ENCODE measurements around the gene SNX13. TPM values are rescaled to one million over a fixed set of nuclear protein-coding genes. Genes with fewer than 3 reads are reported as not detected.
A peak's percentile ranks its signal among the peaks of the same experiment; 100 is the strongest.

SNX13 gene
- total and polyA plus RNA-seq, 2 of the 4 experiments (the other 2 are of a cell fraction): 9.0 to 24.9 TPM

- H3K4me1 ChIP-seq (ENCODE audit: control insufficient read depth, insufficient read depth, low read length): no peaks in the 10 kb centered on the region; the same call in 1 of the 2 replicates
- H3K56ac ChIP-seq (ENCODE audit: extremely low read depth, insufficient read depth, low read length): no peak overlapping the region
- H3K23ac ChIP-seq (ENCODE audit: low read depth, low read length): no peak overlapping the region
- no peak overlapping the region for H3K4me2 ChIP-seq (ENCODE audit: low read depth, low read length)
- no peak overlapping the region for H2AK5ac ChIP-seq (ENCODE audit: low read depth, low read length)
- ChIA-PET POLR2A (ENCODE audit: unreplicated experiment) (no interaction called here), CTCF (no interaction called here)
- H2AK9ac ChIP-seq (replicated peaks; ENCODE audit: low read depth, low read length, poor library complexity): no peak overlapping the region
- H4K91ac ChIP-seq (ENCODE audit: insufficient read depth, low read depth, low read length): no peak overlapping the region
- no peak overlapping the region for H3K14ac ChIP-seq (replicated peaks; ENCODE audit: low read depth, low read length)
- H2BK20ac ChIP-seq (ENCODE audit: low read depth, low read length): no peak overlapping the region
- no peak overlapping the region for H2BK120ac ChIP-seq (ENCODE audit: low read depth, low read length)
- no peaks in the 10 kb centered on the region for H3K9me3 ChIP-seq (ENCODE audit: control insufficient read depth, insufficient read depth, low read length)
- H3K36me3 ChIP-seq (ENCODE audit: control insufficient read depth, insufficient read depth, low read length): no peaks in the 10 kb centered on the region
- no peak overlapping the region for H3K4me3 ChIP-seq (ENCODE audit: insufficient read depth, low read depth, low read length)
- intact Hi-C loops (cut with micrococcal nuclease): no loop called here
- peak; percentile 31 for DNase-seq
- no peaks in the 10 kb centered on the region for H3K27me3 ChIP-seq (ENCODE audit: control insufficient read depth, insufficient read depth, low read length)
- 76% methylated on average over 3 of the region's 5 CpGs; no CpG with 5 or more reads in 1 of the 2 experiments for WGBS, 2 experiments (ENCODE audit: extremely low coverage in 2 of 2, insufficient read length in 1 of 2)
- no peak for TF ChIP-seq MAZ (IDR thresholded peaks at IDR 0.05; ENCODE audit: borderline replicate concordance, low read depth, low read length)
- no peak overlapping the region for H3K27ac ChIP-seq (ENCODE audit: insufficient read depth, low read length)
- no peak overlapping the region for H2AFZ ChIP-seq (replicated peaks; ENCODE audit: low read length, poor library complexity)
- no peak overlapping the region for H4K5ac ChIP-seq (ENCODE audit: low read depth, low read length)
- ATAC-seq (ENCODE audit: low read depth): no peak
- BruUV-seq (replicated peaks): no TSS peak
- no peaks in the 10 kb centered on the region for H3K79me1 ChIP-seq (ENCODE audit: low read depth in 1 of 2, low read length in 2 of 2)
- no peak overlapping the region for H2BK5ac ChIP-seq (ENCODE audit: low read depth, low read length, poor library complexity, severe bottlenecking)
- no peak overlapping the region for H3K4ac ChIP-seq (ENCODE audit: low read depth, low read length)
- no peak overlapping the region for H2BK15ac ChIP-seq (ENCODE audit: low read depth, low read length)
- H3K18ac ChIP-seq (ENCODE audit: low read depth, low read length): no peak overlapping the region
- H4K20me1 ChIP-seq (ENCODE audit: insufficient read depth, low read length): no peaks in the 10 kb centered on the region
- dilution Hi-C loops (cut with HindIII; ENCODE audit: low sequenced_read_pairs, unreplicated experiment): no loop called here
- in situ Hi-C loops (cut with MboI; ENCODE audit: low sequenced_read_pairs): no loop called here
- no peak overlapping the region for H3K9ac ChIP-seq (ENCODE audit: low read depth, low read length)
- peaks cover 3% of the 10 kb centered on the region; the same call in 1 of the 2 replicates for H3K9me1 ChIP-seq (ENCODE audit: insufficient read depth, low read length)
- no peak overlapping the region for H4K8ac ChIP-seq (ENCODE audit: low read depth in 2 of 2, low read length in 2 of 2)
Measured at GRCh38 chr7:17989546-17989945, 49.3 kb upstream of the SNX13 start.
